IMR-90 (cell line): ENCODE data around the gene SLC35E3. TPM values are rescaled to one million over a fixed set of nuclear protein-coding genes. Genes with fewer than 3 reads are reported as not detected.

Experiments used
- ATAC-seq: fragments of 200-7000 bp; cut with Tn5 transposase; 2 replicates; pipeline ENCODE4 v1.9.1; 2020; ENCODE audit warnings: low read depth, mild to moderate bottlenecking, moderate library complexity
- BruUV-seq: library from RNA; stranded (reverse); fragments of 400-500 nt; replicated peaks from 2 replicates; lab custom pipeline; 2021; lab: Mats Ljungman, UMichigan
- CTCF ChIA-PET: fragments of 300-600 bp; formaldehyde crosslinking; extraction: SDS; loops from one replicate; lab custom pipeline; 2021; ENCODE audit warnings: antibody characterized with exemption; lab: Yijun Ruan, JAX
- POLR2A ChIA-PET: fragments of 300-600 bp; sonication (Branson Sonifier 250); formaldehyde crosslinking; loops from one replicate; lab custom pipeline; 2022; ENCODE audit warnings: antibody characterized with exemption; ENCODE audit not compliant: unreplicated experiment; lab: Charles Lee
- DNase-seq: peaks from one replicate; pipeline ENCODE4 v3.0.0; 2013
- H2AFZ ChIP-seq: replicated peaks from 2 replicates; pipeline ENCODE3; 2013; ENCODE audit warnings: low read length, mild to moderate bottlenecking; ENCODE audit not compliant: poor library complexity
- H2AK5ac ChIP-seq: 2 replicates; pipeline ENCODE4 v1.6.1; 2013; ENCODE audit warnings: low read depth, low read length, inconsistent platforms
- H2AK9ac ChIP-seq: replicated peaks from 2 replicates; pipeline ENCODE3; 2013; ENCODE audit warnings: mild to moderate bottlenecking, low read depth, low read length, moderate library complexity; ENCODE audit not compliant: poor library complexity
- H2BK120ac ChIP-seq: 2 replicates; pipeline ENCODE4 v1.6.1; 2013; ENCODE audit warnings: low read depth, low read length, inconsistent platforms
- H2BK15ac ChIP-seq: 3 replicates; pipeline ENCODE4 v1.6.1; 2013; ENCODE audit warnings: low read depth, low read length, inconsistent platforms
- H2BK20ac ChIP-seq: 2 replicates; pipeline ENCODE4 v1.6.1; 2013; ENCODE audit warnings: low read depth, mild to moderate bottlenecking, inconsistent platforms, low read length, moderate library complexity
- H2BK5ac ChIP-seq: 2 replicates; pipeline ENCODE4 v1.6.1; 2013; ENCODE audit warnings: mild to moderate bottlenecking, low read depth, low read length, inconsistent platforms; ENCODE audit not compliant: poor library complexity, severe bottlenecking
- H3K14ac ChIP-seq: replicated peaks from 2 replicates; pipeline ENCODE4 v1.6.1; 2013; ENCODE audit warnings: low read depth, low read length, inconsistent platforms
- H3K18ac ChIP-seq: 2 replicates; pipeline ENCODE4 v1.6.1; 2013; ENCODE audit warnings: low read depth, low read length, control low read depth
- H3K23ac ChIP-seq: 2 replicates; pipeline ENCODE4 v1.6.1; 2013; ENCODE audit warnings: low read depth, low read length, inconsistent platforms
- H3K27ac ChIP-seq: 2 replicates; pipeline ENCODE4 v1.5.1; 2013; ENCODE audit warnings: mild to moderate bottlenecking, control low read depth, low read length; ENCODE audit not compliant: insufficient read depth
- H3K27me3 ChIP-seq: 2 replicates; pipeline ENCODE4 v1.6.1; 2013; ENCODE audit warnings: low read length; ENCODE audit not compliant: control insufficient read depth, insufficient read depth
- H3K36me3 ChIP-seq: 2 replicates; pipeline ENCODE4 v1.6.1; 2013; ENCODE audit warnings: low read length, mixed read lengths; ENCODE audit not compliant: control insufficient read depth, insufficient read depth
- H3K4ac ChIP-seq: 2 replicates; pipeline ENCODE4 v1.6.1; 2013; ENCODE audit warnings: low read depth, low read length, inconsistent platforms
- H3K4me1 ChIP-seq: 2 replicates; pipeline ENCODE4 v1.6.1; 2013; ENCODE audit warnings: low read length, mixed read lengths; ENCODE audit not compliant: control insufficient read depth, insufficient read depth
- H3K4me2 ChIP-seq: 2 replicates; pipeline ENCODE4 v1.6.1; 2013; ENCODE audit warnings: low read depth, mild to moderate bottlenecking, control low read depth, low read length, moderate library complexity
- H3K4me3 ChIP-seq: 2 replicates; pipeline ENCODE4 v1.5.1; 2013; ENCODE audit warnings: low read depth, mild to moderate bottlenecking, control low read depth, low read length, moderate library complexity; ENCODE audit not compliant: insufficient read depth
- H3K56ac ChIP-seq: 2 replicates; pipeline ENCODE4 v1.6.1; 2013; ENCODE audit warnings: low read length, inconsistent platforms; ENCODE audit not compliant: insufficient read depth; ENCODE audit errors: extremely low read depth
- H3K79me1 ChIP-seq, 2 experiments: 2 replicates each; pipeline ENCODE4 v1.6.1; 2013; ENCODE audit warnings: low read length in 2 of 2, inconsistent platforms in 1 of 2, low read depth in 1 of 2
- H3K9ac ChIP-seq: 2 replicates; pipeline ENCODE4 v1.6.1; 2013; ENCODE audit warnings: low read depth, low read length, control low read depth
- H3K9me1 ChIP-seq: 2 replicates; pipeline ENCODE4 v1.6.1; 2013; ENCODE audit warnings: low read length, inconsistent platforms; ENCODE audit not compliant: insufficient read depth
- H3K9me3 ChIP-seq: 2 replicates; pipeline ENCODE4 v1.6.1; 2013; ENCODE audit warnings: low read length; ENCODE audit not compliant: control insufficient read depth, insufficient read depth
- H4K20me1 ChIP-seq: 2 replicates; pipeline ENCODE4 v1.6.1; 2013; ENCODE audit warnings: low read length, inconsistent platforms; ENCODE audit not compliant: insufficient read depth
- H4K5ac ChIP-seq: 2 replicates; pipeline ENCODE4 v1.6.1; 2013; ENCODE audit warnings: mild to moderate bottlenecking, low read depth, low read length, control low read depth
- H4K8ac ChIP-seq, 2 experiments: 2 replicates each; pipeline ENCODE4 v1.6.1; 2013; ENCODE audit warnings: low read depth in 2 of 2, low read length in 2 of 2, control low read depth in 1 of 2, inconsistent platforms in 1 of 2
- H4K91ac ChIP-seq: 2 replicates; pipeline ENCODE4 v1.6.1; 2013; ENCODE audit warnings: low read depth, low read length, inconsistent platforms; ENCODE audit not compliant: insufficient read depth
- BHLHE40 ChIP-seq: fragments of 150-350 bp; IDR thresholded peaks from 2 replicates; pipeline ENCODE4 v1.6.1; 2016; ENCODE audit warnings: mild to moderate bottlenecking, low read depth, low read length
- CEBPB ChIP-seq: IDR thresholded peaks from 2 replicates; pipeline ENCODE4 v1.6.1; 2012; ENCODE audit warnings: low read depth, low read length, improper control_type of control experiment
- ELK1 ChIP-seq: fragments of 150-350 bp; IDR thresholded peaks from 2 replicates; pipeline ENCODE4 v1.6.1; 2016; ENCODE audit warnings: low read depth, mild to moderate bottlenecking, low read length, moderate library complexity, borderline replicate concordance
- FOS ChIP-seq: fragments of 150-350 bp; IDR thresholded peaks from 2 replicates; pipeline ENCODE4 v1.6.1; 2016; ENCODE audit warnings: low read depth, low read length
- MAFK ChIP-seq: IDR thresholded peaks from 2 replicates; pipeline ENCODE4 v1.6.1; 2012; ENCODE audit warnings: low read depth, low read length, improper control_type of control experiment
- MAZ ChIP-seq: IDR thresholded peaks from 2 replicates; pipeline ENCODE4 v1.6.1; 2012; ENCODE audit warnings: low read depth, mild to moderate bottlenecking, low read length, improper control_type of control experiment, moderate library complexity, borderline replicate concordance
- MXI1 ChIP-seq: IDR thresholded peaks from 2 replicates; pipeline ENCODE4 v1.6.1; 2012; ENCODE audit warnings: low read depth, mild to moderate bottlenecking, low read length, moderate library complexity, borderline replicate concordance
- RCOR1 ChIP-seq: IDR thresholded peaks from 2 replicates; pipeline ENCODE4 v1.6.1; 2012; ENCODE audit warnings: mild to moderate bottlenecking, low read length, improper control_type of control experiment; ENCODE audit not compliant: insufficient replicate concordance
- SMC3 ChIP-seq: fragments of 150-350 bp; IDR thresholded peaks from 2 replicates; pipeline ENCODE4 v1.6.1; 2016; ENCODE audit warnings: low read depth, mild to moderate bottlenecking, antibody characterized with exemption, low read length, moderate library complexity
- USF2 ChIP-seq: fragments of 150-350 bp; IDR thresholded peaks from 2 replicates; pipeline ENCODE4 v1.6.1; 2017; ENCODE audit warnings: mild to moderate bottlenecking, antibody characterized with exemption, low read length, low read depth
- WGBS, 2 experiments: methylation state at CpG; one replicate each; pipeline versions ENCODE4 v1.1.5 to v1.1.7; 2013; ENCODE audit warnings: missing lambda C conversion rate in 2 of 2; ENCODE audit not compliant: insufficient read length in 1 of 2; ENCODE audit errors: extremely low coverage in 2 of 2; 5-methylcytosine and 5-hydroxymethylcytosine counted together
- dilution Hi-C: fragments of 300-500 bp; cut with HindIII; formaldehyde crosslinking; loops from one replicate; pipeline ENCODE4 v1.14.3; 2018; ENCODE audit warnings: low sequenced_read_pairs; ENCODE audit not compliant: unreplicated experiment
- in situ Hi-C: fragments of 300-500 bp; cut with MboI; formaldehyde crosslinking; loops from 3 replicates; pipeline ENCODE4 v1.14.3; 2019; ENCODE audit warnings: low sequenced_read_pairs, inconsistent platforms, mixed read lengths
- intact Hi-C: fragments of 100-400 bp; cut with micrococcal nuclease; formaldehyde crosslinking; loops from 2 replicates; pipeline ENCODE4 v1.10.0; 2022
- polyA plus RNA-seq, 3 experiments: library from polyadenylated mRNA; depleted of rRNA; stranded (reverse); fragments of >200 nt; gene quantifications; 2 replicates each; pipeline ENCODE4 v1.2.3, GENCODE V29; 2012; ENCODE audit warnings: low replicate concordance in 1 of 3
- total RNA-seq: library from RNA; depleted of rRNA; stranded (reverse); fragments of >200 nt; gene quantifications from 2 replicates; pipeline ENCODE4 v1.2.3, GENCODE V29; 2012

SLC35E3 gene
- total and polyA plus RNA-seq, 2 of the 4 experiments (the other 2 are of a cell fraction): 3.6 to 5.1 TPM

DNA sequence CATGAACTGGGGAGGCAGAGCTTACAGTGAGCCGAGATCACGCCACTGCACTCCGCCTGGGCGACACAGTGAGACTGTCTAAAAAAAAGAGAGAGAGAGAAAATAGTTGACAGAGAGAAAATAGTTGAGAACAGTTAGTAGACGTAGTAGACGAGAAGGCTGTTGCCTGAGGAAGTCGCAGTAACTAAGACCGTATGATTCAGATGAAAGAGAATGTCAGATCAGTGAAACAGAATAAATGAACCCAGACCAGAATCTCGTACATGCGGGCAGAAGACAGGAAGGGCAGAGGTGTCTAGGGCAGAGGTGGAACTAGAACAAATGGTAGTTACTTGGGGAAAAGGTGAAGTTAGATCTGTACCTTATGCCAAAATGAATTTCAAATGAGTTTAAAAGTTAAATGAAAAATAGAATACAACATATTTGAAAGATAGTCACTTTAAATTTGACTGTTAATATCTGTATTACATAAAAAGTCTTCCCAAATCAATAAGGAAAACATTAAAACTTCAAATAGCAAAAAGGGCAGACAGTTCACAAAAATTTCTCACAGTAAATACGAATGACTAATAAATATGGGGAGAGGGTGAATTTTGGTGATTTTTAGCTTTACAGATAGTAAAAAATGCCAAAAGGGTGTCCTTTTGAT, 79.7 kb downstream of the SLC35E3 start (continued):
- no peak for TF ChIP-seq CEBPB

DNA sequence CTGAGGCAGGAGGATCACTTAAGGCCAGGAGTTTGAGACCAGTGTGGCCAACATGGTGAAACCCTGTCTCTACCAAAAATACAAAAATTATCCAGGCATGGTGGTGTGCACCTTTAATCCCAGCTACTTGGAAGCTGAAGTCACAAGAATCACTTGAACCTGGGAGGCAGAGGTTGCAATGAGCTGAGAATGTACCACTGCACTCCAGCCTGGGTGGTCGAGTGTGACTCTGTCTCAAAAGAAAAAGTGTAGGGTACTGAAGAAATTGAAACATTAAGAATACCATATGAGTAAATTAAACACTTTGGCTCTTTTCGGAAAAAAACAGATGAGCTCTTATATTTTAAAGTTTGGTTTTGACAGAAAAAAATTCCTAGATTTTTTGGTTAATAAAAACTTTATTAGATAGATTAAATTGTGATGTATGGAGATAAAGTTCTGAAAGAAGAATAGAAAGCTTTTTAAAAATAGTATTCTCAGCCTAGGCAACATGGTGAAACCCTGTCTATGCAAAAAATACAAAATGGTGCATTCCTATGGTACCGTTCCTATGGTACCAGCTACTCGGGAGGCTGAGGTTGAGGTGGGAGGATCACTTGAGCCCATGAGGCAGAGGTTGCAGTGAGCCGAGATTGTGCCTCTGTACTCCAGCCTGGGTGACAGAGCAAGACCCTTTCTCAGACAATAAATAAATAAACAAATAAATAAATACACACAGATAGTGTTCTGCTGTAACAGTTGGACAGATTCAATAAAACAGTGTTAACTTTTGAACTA, 82.1 kb downstream of the SLC35E3 start:
- dilution Hi-C loops: no loop called here
- H3K36me3 ChIP-seq: peaks cover 58% of the 10 kb centered on the region
- H4K8ac ChIP-seq: peak overlapping the region in 1 of 2 experiments; percentile 50; a peak in 1 of 4 replicates
- no peak for TF ChIP-seq MAZ
- no peak for TF ChIP-seq BHLHE40
- TF ChIP-seq MXI1: no peak
- TF ChIP-seq SMC3: no peak
- no peak for TF ChIP-seq MAFK
- TF ChIP-seq FOS: no peak
- no peak for TF ChIP-seq ELK1
- no peak for TF ChIP-seq RCOR1
- no peak for TF ChIP-seq USF2

More for the DNA sequence above, 82.1 kb downstream of the SLC35E3 start:
- no peak overlapping the region for H2AK5ac ChIP-seq
- H3K4me2 ChIP-seq: no peak overlapping the region
- in situ Hi-C loops: loop anchor here (25.0 kb wide), 1 partner anchor 759 kb away; the partner anchor contains the start of gene CCT2
- no peak overlapping the region for H3K9ac ChIP-seq
- no peak overlapping the region for H3K4me3 ChIP-seq
- no peak overlapping the region for H2AFZ ChIP-seq
- H3K4ac ChIP-seq: no peak overlapping the region
- H2BK20ac ChIP-seq: no peak overlapping the region
- no peak overlapping the region for H3K18ac ChIP-seq
- H3K4me1 ChIP-seq: peaks cover 4% of the 10 kb centered on the region
- H3K9me1 ChIP-seq: peaks cover 4% of the 10 kb centered on the region; the same call in 1 of the 2 replicates
- peaks cover 19 to 22% of the 10 kb centered on the region in 2 experiments; a peak in 3 of 4 replicates for H3K79me1 ChIP-seq
- ChIA-PET CTCF (no interaction called here), POLR2A (interaction anchor here (0.6 kb wide), 1 partner anchor 8 kb away, joined by 7 read pairs; no protein-coding TSS in a partner anchor)
- H3K23ac ChIP-seq: no peak overlapping the region
- no peak overlapping the region for H3K27ac ChIP-seq
- H2AK9ac ChIP-seq: no peak overlapping the region
- H2BK15ac ChIP-seq: no peak overlapping the region
- no peak for DNase-seq
- H3K9me3 ChIP-seq: no peaks in the 10 kb centered on the region
- no peak overlapping the region for H2BK5ac ChIP-seq
- H3K27me3 ChIP-seq: no peaks in the 10 kb centered on the region
- no peak for ATAC-seq
- H4K5ac ChIP-seq: no peak overlapping the region
- H4K20me1 ChIP-seq: peaks cover 54% of the 10 kb centered on the region
- H4K91ac ChIP-seq: no peak overlapping the region
- WGBS, 2 experiments: no CpG with 5 or more reads among the region's 5 CpGs
- intact Hi-C loops: no loop called here
- no peak overlapping the region for H3K56ac ChIP-seq
- no peak overlapping the region for H3K14ac ChIP-seq
- no peak overlapping the region for H2BK120ac ChIP-seq
- BruUV-seq: no TSS peak
